SK-N-SH treated with all-trans-retinoic acid at 6 μM for 48 hours (cell line): ENCODE results near the gene TMEM116.

Experiments used
- PATZ1 ChIP-seq: fragments of 250-450 bp; sonication (Bioruptor Pico); IDR thresholded peaks from 2 replicates; pipeline ENCODE4 v1.8.0; 2020; ENCODE audit warnings: mild to moderate bottlenecking, moderate library complexity, borderline replicate concordance
- ZNF565 ChIP-seq: fragments of 450-650 bp; formaldehyde crosslinking; conservative IDR thresholded peaks from 2 replicates; pipeline ENCODE4 v1.5.0; 2020; ENCODE audit warnings: low read depth, mild to moderate bottlenecking, moderate library complexity
- ZNF70 ChIP-seq: fragments of 450-650 bp; formaldehyde crosslinking; IDR thresholded peaks from 2 replicates; pipeline ENCODE4 v1.5.0; 2020; ENCODE audit warnings: mild to moderate bottlenecking, moderate library complexity

- TF ChIP-seq PATZ1 (CRISPR knock-in tag) (no peak), ZNF70 (CRISPR knock-in tag) (no peak), ZNF565 (CRISPR knock-in tag) (no peak)
These were observed 33.0 kb upstream of the TMEM116 start for GRCh38 chr12:112046003-112046402.
